GM12864 (cell line): ENCODE measurements around the gene ENPP5.
"Not testable (repeated sequence)": the region's sequence is repeated elsewhere in the genome, so short reads cannot be mapped to it uniquely, and the experiment has no call there.

Source experiments
- DNase-seq: peaks from one replicate; pipeline ENCODE4 v3.0.0-alpha.2; 2011; ENCODE audit warnings: low read depth
- H3K4me3 ChIP-seq: 2 replicates; pipeline ENCODE4 v1.5.1; 2011; ENCODE audit warnings: mild to moderate bottlenecking, low read depth, low read length, control low read depth
- TF ChIP-seq, protein P1 (sequence below): IDR thresholded peaks from 2 replicates; pipeline ENCODE4 v1.5.1; 2011; ENCODE audit warnings: low read depth, mild to moderate bottlenecking, moderate library complexity, low read length, control low read depth, inconsistent platforms; ENCODE audit errors: missing control alignments

The ENPP5 gene

DNA sequence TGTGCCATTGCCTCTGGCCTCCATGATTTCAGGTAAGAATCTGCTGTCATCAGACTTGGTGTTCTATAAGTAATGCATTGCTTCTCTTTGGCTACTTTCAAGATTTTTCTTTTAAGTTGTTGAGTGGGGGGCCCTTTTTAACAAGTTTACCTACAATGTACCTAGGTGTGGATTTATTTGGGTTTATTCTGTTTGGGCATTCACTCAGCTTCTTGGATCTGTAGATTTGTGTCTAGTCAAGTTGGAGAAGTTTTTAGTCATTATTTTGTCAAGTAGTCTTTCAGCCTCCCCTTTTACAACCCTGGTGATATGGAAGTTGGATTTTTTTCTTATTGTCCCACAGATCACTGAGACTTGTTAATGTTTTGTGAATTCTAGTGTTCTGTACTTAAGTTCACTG is 14.1 kb downstream of the ENPP5 start:
- no peak for DNase-seq
- H3K4me3 ChIP-seq = no peak overlapping the region
- TF ChIP-seq, protein P1, sequence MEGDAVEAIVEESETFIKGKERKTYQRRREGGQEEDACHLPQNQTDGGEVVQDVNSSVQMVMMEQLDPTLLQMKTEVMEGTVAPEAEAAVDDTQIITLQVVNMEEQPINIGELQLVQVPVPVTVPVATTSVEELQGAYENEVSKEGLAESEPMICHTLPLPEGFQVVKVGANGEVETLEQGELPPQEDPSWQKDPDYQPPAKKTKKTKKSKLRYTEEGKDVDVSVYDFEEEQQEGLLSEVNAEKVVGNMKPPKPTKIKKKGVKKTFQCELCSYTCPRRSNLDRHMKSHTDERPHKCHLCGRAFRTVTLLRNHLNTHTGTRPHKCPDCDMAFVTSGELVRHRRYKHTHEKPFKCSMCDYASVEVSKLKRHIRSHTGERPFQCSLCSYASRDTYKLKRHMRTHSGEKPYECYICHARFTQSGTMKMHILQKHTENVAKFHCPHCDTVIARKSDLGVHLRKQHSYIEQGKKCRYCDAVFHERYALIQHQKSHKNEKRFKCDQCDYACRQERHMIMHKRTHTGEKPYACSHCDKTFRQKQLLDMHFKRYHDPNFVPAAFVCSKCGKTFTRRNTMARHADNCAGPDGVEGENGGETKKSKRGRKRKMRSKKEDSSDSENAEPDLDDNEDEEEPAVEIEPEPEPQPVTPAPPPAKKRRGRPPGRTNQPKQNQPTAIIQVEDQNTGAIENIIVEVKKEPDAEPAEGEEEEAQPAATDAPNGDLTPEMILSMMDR = no peak

- not testable (repeated sequence) for H3K4me3 ChIP-seq, DNase-seq
Observed at GRCh38 chr6:46149066-46149465, 21.7 kb downstream of the ENPP5 start.

DNA sequence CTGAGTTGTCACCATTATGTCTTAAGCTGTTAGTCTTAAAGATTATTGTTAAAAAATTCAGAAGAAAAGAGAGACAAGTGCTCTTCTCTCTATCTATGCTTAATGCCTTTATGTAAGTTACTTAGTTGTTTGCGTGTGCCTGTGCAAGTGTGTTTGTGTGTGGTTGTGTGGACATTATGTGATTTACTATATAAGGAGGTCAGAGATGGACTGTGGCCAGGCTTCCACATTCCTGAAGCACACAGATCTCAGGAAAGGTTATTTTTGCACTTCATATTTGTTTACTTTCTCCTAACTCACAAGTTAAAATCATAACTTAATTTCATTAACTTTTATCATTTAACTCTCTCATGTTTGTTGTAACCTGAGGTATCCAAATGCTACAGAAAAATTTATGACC is 26.5 kb downstream of the ENPP5 start:
- no peak overlapping the region for H3K4me3 ChIP-seq
- TF ChIP-seq, protein P1 = no peak
- no peak for DNase-seq

DNA sequence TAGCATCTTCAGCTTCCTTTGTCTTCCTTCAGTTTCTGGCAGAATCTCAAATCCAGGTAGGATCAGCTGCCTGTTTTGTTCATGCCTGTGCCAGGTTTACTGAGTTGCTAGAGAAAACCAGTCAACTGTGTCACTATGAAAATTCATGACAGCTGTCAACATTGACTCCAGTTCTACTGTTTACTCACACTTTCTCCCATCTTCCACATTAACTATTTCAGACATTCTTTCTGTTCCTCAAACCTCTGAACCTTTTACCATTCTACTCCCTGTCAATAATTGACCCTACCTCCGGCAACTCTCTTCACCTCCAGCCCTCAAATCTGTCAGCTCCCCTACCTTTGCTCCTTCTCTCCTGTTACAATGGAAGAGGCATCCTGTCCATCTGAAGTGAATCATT is 32.5 kb downstream of the ENPP5 start:
- no peak for DNase-seq
- no peak overlapping the region for H3K4me3 ChIP-seq
- TF ChIP-seq, protein P1 = no peak

DNA sequence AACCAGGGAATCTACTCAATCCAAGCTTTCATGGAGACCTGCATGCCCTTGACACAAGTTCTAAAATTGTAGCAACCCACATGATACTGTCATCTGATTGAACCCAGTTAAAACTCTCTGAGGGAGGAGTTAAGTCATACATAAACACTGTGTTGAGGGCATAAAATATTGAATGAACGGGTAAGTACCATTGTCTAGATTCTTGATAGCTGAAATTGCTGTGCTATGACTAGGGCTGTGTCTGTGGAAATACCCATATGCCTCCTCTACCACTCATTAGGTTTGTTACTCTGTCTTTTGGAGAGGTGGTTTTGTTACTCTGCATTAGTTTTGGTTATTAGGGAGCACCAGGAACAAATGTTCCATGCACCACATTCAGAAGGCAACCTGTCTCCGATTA is 33.4 kb downstream of the ENPP5 start:
- no peak for DNase-seq
- H3K4me3 ChIP-seq = no peak overlapping the region
- TF ChIP-seq, protein P1 = no peak

DNA sequence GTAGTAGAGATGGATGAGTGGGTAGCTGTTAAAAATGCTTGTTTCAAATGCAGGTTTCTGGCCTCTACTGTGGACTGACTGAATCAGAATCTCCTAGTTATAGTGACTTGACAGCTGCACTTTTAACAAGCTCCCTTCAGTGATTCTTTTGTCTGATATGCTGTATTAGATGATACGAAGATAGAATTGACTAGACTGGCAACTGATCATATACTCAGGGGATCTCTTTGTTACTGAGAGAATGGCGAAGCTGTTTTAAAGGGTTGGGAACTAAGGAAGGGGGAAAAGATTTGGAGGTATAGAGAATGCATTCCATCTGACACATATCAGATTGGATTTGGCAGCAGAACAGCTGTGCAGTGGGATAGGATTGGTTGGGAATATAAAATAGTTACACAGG is 33.9 kb downstream of the ENPP5 start:
- no peak for DNase-seq
- H3K4me3 ChIP-seq = no peak overlapping the region
- TF ChIP-seq, protein P1 = no peak

DNA sequence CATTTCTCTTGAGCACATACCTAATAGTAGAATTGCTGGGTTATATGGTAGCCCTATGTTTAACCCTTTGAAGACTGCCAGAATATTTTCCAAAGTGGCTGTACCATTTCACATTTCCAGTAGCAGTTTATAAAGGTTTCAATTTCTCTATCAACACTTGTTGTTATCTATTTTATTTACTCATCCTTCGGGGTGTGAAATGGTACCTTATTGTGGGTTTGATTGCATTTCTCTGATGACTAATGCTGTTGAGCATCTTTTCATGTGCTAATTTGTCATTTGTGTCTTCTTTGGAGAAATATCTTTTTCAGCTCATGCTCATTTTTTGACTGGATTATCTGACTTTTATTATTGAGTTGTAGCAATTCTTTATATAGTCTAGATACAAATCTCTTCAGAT is 35.6 kb downstream of the ENPP5 start:
- no peak for DNase-seq
- H3K4me3 ChIP-seq = no peak overlapping the region
- TF ChIP-seq, protein P1 = no peak

- H3K4me3 ChIP-seq = no peak overlapping the region
- DNase-seq = no peak
- TF ChIP-seq, protein P1 = no peak
Observed at GRCh38 chr6:46134216-46134615, 36.6 kb downstream of the ENPP5 start.

DNA sequence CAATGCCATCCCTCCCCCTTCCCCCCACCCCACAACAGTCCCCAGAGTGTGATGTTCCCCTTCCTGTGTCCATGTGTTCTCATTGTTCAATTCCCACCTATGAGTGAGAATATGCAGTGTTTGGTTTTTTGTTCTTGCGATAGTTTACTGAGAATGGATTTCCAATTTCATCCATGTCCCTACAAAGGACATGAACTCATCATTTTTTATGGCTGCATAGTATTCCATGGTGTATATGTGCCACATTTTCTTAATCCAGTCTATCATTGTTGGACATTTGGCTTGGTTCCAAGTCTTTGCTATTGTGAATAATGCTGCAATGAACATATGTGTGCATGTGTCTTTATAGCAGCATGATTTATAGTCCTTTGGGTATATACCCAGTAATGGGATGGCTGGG is 39.5 kb downstream of the ENPP5 start:
- not testable (repeated sequence) for H3K4me3 ChIP-seq, DNase-seq
